ENCODE data around the gene CHST15. TPM values are rescaled to one million over a fixed set of nuclear protein-coding genes. Genes with fewer than 3 reads are reported as not detected.

The CHST15 gene
- total RNA-seq, 2 donors from 2014 or later = 7.5 to 14.9 TPM

DNA sequence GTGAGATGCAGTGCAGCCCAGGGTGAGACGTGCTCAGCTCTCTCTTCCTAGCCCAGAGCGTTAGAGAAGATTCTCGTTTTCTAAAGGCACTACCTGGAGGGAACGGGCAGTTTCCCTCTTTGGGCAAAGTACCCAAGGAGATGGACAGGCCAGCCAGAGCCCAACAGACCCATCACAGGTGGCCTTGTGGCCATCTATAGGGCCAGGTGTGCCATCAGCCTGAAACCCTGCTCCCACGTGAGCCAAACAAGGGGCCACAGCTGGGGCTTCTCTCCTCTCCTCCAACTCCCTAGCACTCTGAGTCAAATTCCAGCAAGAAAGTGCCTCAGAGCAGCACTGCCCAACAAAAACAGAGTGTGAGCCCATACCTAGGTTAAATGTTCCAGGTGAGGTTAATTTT is 22.3 kb downstream of the CHST15 start:
- H3K4me1 ChIP-seq (ENCODE audit: control insufficient read depth, insufficient read depth, low read length) = peaks cover 3% of the 10 kb centered on the region
- no peaks in the 10 kb centered on the region for H3K9me3 Mint-ChIP-seq
- TF ChIP-seq, protein P1, sequence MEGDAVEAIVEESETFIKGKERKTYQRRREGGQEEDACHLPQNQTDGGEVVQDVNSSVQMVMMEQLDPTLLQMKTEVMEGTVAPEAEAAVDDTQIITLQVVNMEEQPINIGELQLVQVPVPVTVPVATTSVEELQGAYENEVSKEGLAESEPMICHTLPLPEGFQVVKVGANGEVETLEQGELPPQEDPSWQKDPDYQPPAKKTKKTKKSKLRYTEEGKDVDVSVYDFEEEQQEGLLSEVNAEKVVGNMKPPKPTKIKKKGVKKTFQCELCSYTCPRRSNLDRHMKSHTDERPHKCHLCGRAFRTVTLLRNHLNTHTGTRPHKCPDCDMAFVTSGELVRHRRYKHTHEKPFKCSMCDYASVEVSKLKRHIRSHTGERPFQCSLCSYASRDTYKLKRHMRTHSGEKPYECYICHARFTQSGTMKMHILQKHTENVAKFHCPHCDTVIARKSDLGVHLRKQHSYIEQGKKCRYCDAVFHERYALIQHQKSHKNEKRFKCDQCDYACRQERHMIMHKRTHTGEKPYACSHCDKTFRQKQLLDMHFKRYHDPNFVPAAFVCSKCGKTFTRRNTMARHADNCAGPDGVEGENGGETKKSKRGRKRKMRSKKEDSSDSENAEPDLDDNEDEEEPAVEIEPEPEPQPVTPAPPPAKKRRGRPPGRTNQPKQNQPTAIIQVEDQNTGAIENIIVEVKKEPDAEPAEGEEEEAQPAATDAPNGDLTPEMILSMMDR (conservative IDR thresholded peaks at IDR 0.05) = no peak
- H3K27ac ChIP-seq (ENCODE audit: low read depth, low read length) = no peak overlapping the region
- H3K27me3 Mint-ChIP-seq (ENCODE audit: insufficient read depth) = no peaks in the 10 kb centered on the region
- 87 to 93% methylated on average over 4 to 5 of the region's 5 CpGs for WGBS, 2 experiments (ENCODE audit: insufficient coverage in 1 of 2, insufficient read length in 1 of 2)
- no peaks in the 10 kb centered on the region for H3K36me3 Mint-ChIP-seq (ENCODE audit: low read depth)
- H3K4me1 Mint-ChIP-seq = peaks cover 16% of the 10 kb centered on the region
- no peak overlapping the region for H3K4me3 ChIP-seq (ENCODE audit: low read length)
- DNase-seq = no peak
- H3K27me3 ChIP-seq (ENCODE audit: control insufficient read depth, insufficient read depth, low read length, poor library complexity, severe bottlenecking) = no peaks in the 10 kb centered on the region
- no peaks in the 10 kb centered on the region for H3K9me3 ChIP-seq (ENCODE audit: control insufficient read depth, low read length)
- H3K36me3 ChIP-seq (ENCODE audit: control insufficient read depth, insufficient read depth, low read length) = no peaks in the 10 kb centered on the region
- no peak overlapping the region for H3K9ac ChIP-seq (ENCODE audit: extremely low read depth, low read length, poor library complexity, severe bottlenecking)
- no peak overlapping the region for H3K27ac Mint-ChIP-seq
- H3K4me3 Mint-ChIP-seq = no peak overlapping the region

DNA sequence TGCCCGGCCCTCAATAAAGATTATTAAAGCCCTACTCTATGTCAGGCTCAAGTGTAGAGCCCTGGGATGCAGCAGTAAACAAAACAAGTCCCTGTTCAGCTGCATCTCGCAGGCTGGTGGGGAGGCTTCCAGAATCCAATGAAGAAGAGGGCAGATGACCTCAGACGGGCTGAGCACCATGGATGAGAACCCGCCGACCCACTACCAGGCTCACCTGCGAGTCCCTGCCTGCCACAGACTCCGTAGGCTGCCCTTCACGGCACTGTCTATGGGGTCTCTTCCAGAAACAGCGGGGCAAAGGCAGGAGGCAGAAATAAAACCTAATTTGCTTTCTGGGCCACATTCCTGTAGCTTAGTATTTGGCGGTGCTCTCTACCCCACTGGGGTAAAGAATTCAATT is 22.7 kb downstream of the CHST15 start:
- no peaks in the 10 kb centered on the region for H3K27me3 ChIP-seq (ENCODE audit: control insufficient read depth, insufficient read depth, low read length, poor library complexity, severe bottlenecking)
- TF ChIP-seq, protein P1 (conservative IDR thresholded peaks at IDR 0.05) = no peak
- Mint-ChIP-seq H3K4me3 (no peak overlapping the region), H3K27ac (no peak overlapping the region), H3K4me1 (peaks cover 20% of the 10 kb centered on the region), H3K27me3 (ENCODE audit: insufficient read depth) (no peaks in the 10 kb centered on the region), H3K36me3 (ENCODE audit: low read depth) (no peaks in the 10 kb centered on the region), H3K9me3 (no peaks in the 10 kb centered on the region)
- no peak overlapping the region for H3K27ac ChIP-seq (ENCODE audit: low read depth, low read length)
- no peak overlapping the region for H3K9ac ChIP-seq (ENCODE audit: extremely low read depth, low read length, poor library complexity, severe bottlenecking)
- no peak for DNase-seq
- no peak overlapping the region for H3K4me3 ChIP-seq (ENCODE audit: low read length)
- H3K9me3 ChIP-seq (ENCODE audit: control insufficient read depth, low read length) = no peaks in the 10 kb centered on the region
- 94 to 98% methylated on average over 8 to 10 of the region's 10 CpGs for WGBS, 2 experiments (ENCODE audit: insufficient coverage in 1 of 2, insufficient read length in 1 of 2)
- peaks cover 3% of the 10 kb centered on the region for H3K4me1 ChIP-seq (ENCODE audit: control insufficient read depth, insufficient read depth, low read length)
- no peaks in the 10 kb centered on the region for H3K36me3 ChIP-seq (ENCODE audit: control insufficient read depth, insufficient read depth, low read length)

DNA sequence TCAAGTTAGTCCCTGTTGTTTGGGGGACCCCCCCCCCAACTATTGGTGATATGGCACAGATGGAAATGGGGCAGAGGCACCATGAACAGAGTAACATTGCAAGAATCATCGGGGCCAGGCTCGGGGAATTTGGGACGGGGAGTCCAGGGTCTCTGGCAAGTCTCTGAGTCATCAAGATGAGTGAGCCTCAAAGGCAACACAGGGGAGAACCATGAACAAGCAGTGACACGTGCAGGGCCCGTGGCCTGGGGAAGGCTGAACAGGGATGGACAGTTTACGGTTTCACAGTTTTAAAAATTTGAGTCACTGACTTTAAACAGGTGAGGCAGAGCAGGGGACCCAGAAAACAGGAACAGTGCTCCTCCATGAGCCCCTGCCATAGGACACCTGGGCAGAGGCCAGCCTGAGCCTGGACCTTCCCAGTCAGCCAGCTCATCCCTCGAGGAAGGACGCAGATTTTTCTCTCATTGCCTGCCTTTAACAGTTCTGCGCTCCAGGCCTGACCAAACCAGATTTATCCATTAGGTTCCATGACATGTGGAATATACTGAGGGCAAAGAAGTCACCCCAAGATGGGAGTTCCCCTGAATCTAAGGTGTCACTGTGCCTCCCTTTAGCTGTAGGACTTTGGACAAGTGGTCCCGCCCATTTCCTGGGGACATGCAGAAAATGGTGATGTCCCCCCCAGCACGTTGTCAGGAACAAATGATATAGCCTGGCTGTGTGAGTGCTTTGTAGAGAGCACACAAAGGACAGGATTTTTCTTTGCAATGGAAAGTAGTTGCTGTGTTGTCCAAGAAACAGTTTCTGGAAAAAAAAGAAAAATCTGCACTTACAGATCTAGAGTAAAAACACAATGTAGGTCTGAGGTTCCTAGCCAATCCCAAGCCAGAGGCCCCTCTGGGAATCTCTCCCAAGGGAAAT is 23.8 kb downstream of the CHST15 start:
- no peaks in the 10 kb centered on the region for H3K9me3 Mint-ChIP-seq
- Histone ChIP-seq H3K4me1 (ENCODE audit: control insufficient read depth, insufficient read depth, low read length) (peaks cover 3% of the 10 kb centered on the region), H3K9ac (ENCODE audit: extremely low read depth, low read length, poor library complexity, severe bottlenecking) (no peak overlapping the region), H3K36me3 (ENCODE audit: control insufficient read depth, insufficient read depth, low read length) (no peaks in the 10 kb centered on the region), H3K9me3 (ENCODE audit: control insufficient read depth, low read length) (no peaks in the 10 kb centered on the region), H3K27me3 (ENCODE audit: control insufficient read depth, insufficient read depth, low read length, poor library complexity, severe bottlenecking) (no peaks in the 10 kb centered on the region), H3K27ac (ENCODE audit: low read depth, low read length) (no peak overlapping the region), H3K4me3 (ENCODE audit: low read length) (no peak overlapping the region)
- WGBS, 2 experiments (ENCODE audit: insufficient coverage in 1 of 2, insufficient read length in 1 of 2) = 88% methylated on average over 7 to 11 of the region's 11 CpGs
- no peak overlapping the region for H3K27ac Mint-ChIP-seq
- no peaks in the 10 kb centered on the region for H3K27me3 Mint-ChIP-seq (ENCODE audit: insufficient read depth)
- TF ChIP-seq, protein P1 (conservative IDR thresholded peaks at IDR 0.05) = no peak
- H3K36me3 Mint-ChIP-seq (ENCODE audit: low read depth) = no peaks in the 10 kb centered on the region
- peaks cover 28% of the 10 kb centered on the region for H3K4me1 Mint-ChIP-seq
- no peak for DNase-seq
- H3K4me3 Mint-ChIP-seq = no peak overlapping the region
